Hematopoietic multipotent progenitor cell treated with erythropoietin and hydrocortisone succinate and interleukin-3 and kit ligand, for 17 days (in vitro differentiated cells): ENCODE data around the gene KAT8.
A peak's percentile ranks its signal among the peaks of the same experiment; 100 is the strongest.
"Not testable (repeated sequence)": the region's sequence is repeated elsewhere in the genome, so short reads cannot be mapped to it uniquely, and the experiment has no call there.

Source experiments
- DNase-seq: peaks from one replicate; pipeline ENCODE4 v3.0.0-alpha.2; 2015; ENCODE audit warnings: low spot score

KAT8 gene

DNA sequence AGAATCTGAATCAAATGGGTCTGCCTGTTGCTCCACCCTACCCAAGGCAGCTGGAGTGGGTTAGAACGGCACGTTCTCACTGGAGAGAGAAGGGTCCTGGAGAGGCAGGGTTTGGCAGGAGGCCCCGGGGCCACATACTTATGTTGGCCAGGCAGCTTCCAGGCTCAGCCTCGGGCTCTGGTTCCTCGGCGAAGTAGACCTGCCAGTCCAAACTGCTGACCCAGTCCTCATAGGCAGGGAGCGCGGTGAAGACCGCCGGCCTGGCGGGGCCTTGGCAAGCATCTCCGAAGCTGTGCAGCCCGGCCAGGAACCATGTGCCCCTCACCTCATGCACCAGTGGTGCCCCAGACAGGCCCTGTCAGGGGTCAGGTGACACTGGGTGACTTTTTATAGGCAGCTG is 33.5 kb upstream of the KAT8 start:
- DNase-seq: no peak

DNA sequence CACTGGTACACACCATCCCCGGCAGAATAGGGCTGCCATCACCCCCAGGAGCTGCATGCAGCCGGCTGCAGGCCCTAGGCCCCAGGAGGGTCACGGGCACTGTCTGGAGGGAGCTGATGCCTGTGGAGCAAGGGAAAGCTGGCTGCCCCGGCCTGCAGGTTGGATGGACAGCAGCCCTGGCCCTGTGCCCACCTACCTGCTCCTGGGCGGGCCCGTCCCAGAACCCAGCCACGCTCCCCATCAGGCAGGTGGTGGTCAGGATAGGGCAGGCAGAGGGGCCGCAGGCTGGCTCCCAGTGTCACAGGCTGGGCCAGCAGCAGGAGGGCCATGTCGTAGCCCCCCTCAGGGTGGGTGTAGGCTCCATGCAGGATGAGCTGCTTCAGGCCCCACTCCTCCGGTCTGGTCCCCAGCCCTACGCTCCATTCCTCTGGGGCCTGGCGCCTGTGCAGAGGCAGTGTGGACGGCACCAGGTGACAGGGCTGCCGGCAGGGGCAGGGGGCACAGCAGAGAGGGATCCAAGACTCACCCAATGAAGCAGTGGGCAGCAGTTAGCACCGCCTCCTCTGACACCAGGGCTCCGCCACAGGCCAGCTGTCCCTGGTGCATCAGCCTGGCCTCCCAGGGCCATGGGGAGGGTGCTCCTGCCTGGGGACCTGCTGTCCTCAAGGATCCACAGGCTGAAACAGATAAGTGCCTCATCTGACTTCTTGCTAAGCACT is 32.7 kb upstream of the KAT8 start:
- no peak for DNase-seq

DNA sequence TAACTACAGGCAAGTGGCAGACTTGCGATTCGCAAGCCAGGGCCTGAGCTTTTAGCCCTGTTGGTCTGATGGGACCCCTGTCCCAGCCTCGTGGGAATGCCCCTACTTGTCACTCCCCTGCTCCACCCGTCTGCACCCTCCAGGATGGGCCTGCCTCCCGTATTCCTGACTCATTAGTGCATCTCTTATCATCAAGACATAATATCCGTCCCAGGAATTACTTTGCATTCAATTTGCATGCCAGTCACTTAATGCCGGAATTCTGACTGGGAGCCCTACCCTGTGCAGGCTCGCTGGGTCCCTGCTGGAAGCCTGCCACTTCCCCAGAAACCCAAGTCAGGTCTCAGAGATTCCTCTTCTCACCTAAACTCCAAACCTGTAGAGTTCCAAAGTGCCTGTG is 32.1 kb upstream of the KAT8 start:
- no peak for DNase-seq

DNA sequence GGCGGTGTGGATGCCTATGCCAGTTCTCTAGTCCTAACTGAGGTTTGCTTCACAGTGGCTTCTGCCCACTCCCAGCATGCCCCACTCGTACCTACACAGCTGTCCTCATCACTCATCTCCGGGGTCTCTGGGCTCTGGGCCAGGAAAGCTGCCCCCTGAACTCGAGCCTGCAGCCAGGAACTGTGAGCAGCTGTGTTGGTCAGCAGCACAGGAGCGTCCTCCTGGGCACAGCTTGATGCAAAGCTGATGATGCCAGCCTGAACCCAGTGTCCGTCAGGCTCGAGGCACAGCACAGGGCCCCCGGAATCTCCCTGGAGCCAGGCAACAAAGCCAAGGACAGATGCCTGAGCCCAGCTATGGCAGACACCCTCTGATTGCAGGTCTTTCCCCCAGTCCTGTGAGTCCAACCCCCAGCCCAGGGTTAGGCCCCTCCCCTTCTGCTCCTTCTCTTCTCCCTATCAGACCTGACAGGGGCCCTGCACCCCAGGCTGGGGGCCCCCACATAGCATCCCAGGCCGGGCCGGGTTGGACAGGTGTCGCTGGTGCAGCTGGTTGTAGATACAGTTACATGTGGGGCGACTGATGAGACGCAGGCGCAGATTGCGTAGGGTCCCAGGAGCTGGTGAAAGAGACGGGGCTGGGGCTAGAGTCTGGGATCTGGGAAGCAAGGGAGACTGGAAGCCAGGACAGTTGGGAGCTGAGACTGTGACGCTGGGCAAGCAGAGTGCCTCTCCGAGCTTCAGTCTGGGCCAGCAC is 31.4 kb upstream of the KAT8 start:
- no peak for DNase-seq

DNA sequence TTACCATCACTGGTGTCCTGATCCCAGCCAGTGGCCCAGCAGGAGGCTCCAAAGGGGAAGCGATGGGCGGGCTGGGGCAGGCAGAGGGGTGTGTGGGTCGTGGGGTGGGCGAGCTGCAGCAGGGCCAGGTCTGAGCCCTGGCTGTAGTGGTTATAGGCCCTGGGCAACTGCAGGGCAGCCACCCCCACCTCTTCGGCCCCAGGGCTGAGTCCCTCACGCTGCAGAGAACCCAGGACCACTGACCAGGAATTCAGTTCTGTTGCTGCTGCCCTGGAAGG is 30.9 kb upstream of the KAT8 start:
- DNase-seq: no peak

DNA sequence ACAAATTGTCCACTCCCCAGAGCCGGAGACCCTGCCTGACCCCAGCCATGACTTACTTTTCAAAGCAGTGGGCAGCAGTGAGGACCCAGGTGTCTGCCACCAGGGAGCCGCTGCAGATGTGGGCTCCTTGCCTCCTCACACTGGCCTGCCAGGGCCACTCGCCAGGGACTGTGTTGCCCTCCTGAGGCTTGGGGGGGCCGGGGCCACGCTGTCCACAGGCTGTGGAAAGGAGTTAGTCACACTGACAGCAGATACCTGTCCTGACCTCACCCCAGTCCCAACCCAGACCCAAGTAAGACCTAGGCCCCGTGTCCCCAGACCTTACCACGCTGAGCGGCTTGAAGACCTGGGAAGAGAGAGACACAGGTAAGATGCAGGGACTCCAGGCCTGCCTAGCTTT is 30.0 kb upstream of the KAT8 start:
- DNase-seq: no peak

DNA sequence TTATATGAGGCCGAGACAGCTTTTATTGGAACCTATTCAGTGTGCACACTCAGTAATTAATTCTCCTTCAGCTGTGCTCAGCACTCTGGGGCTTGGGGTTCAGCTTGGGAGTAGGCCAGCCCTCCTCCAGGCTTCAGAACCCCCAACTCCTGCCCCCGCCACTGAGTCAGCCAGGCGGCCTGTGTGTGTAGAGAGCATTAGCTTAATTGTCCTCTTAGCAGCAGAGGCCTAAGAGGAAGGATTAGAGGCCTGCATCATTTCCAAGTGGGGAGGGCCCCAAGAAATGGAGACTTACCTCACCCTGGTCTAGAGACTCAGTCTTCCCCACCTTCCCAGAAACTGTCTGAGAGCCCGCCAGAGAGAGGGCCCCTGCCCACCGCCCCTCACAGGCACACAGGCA is 29.5 kb upstream of the KAT8 start:
- no peak for DNase-seq

DNA sequence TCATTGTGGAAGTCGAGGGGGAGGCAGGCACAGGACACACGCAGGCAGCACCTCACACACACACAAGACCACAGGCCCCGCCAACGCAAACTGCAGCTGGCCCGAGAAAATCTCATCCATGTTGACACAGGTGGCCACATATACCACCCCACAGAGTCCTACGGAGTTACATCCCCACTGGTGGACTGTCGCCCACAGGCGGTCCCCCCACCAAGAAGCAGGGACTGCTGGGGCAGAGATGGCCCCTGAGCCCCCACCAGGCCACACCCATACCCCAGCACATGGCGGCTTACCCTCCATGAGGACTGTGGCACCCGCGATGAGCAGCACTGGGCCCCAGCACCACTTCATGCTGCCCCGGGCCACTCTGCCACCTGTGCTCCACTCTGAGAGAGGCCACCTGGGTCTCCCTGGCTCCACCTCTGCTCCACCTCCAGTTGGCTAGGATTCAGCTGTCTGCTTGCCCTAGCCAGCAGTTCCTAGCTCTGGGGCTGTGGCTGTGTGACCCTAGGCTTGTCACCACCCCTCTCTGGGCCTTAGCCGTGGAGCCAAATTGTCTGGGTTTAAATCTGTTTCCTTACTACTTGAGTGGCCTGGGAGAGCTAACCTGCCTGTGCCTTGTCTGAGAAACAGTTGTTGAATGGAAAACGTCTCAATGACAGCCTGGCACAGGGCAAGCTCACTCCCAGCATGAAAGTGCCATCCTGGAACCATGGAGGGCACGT is 28.8 kb upstream of the KAT8 start, which contains the start of gene PRSS53:
Gene PRSS53 (minus strand): TSS at position 485 of the 725 bp plus-strand sequence. CDS start 134 bp downstream, at position 351.
- no peak for DNase-seq

DNA sequence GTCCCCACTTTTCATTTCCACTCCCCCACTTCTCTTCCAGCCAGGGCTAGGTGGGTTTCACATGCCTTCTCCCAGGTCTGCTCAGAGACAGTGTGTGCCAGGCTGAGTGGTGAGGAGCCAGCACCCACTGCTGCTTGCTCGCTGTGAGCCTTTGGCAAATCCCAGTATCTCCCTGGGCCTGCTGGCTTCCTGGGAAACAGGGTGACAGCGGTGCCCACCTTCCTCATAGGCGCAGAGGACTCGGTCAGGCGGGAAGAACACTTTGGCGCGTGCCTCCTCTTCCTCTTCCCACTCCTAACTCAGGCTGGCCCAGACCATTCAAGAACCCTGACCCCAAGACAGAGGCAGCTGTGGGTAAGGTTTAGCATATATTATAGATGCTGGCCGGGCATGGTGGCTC is 28.3 kb upstream of the KAT8 start:
- DNase-seq: no peak

DNA sequence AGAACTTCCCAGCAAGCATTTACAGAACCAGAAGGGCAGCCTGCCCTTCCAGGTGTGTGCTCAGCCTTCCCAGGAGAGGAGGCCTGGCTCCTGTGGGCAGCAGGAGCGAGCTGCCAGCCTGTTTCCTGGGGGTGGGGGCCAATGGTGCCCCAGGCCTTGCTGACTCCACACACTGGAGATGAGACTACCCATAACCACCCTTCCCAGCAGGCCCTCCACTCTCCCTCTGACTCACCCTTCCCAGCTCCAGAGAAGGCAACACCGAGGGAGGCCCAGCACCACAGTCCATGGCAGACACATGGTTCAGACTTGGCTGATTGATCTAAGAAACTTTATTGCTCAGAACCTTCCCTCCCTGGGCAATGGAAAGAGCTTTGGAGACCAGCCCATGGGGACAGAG is 26.9 kb upstream of the KAT8 start:
- no peak for DNase-seq

DNA sequence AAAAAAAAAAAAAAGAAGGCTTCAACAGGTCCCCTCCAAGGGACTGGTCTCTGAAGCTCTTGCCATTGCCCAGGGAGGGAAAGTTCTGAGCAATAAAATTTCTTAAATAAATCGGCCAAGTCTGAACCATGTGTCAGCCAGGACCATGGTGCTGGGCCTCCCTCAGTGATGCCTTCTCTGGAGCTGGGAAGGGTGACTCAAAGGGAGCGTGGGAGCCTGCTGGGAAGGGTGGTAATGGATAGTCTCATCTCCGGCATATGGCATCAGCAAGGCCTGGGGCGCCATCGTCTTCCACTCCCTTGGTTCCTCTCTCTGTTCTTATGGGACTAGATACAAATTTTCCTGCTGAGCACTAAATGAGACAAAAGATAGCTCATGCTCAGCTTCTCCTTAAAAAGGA is 25.1 kb upstream of the KAT8 start:
- no peak for DNase-seq

DNA sequence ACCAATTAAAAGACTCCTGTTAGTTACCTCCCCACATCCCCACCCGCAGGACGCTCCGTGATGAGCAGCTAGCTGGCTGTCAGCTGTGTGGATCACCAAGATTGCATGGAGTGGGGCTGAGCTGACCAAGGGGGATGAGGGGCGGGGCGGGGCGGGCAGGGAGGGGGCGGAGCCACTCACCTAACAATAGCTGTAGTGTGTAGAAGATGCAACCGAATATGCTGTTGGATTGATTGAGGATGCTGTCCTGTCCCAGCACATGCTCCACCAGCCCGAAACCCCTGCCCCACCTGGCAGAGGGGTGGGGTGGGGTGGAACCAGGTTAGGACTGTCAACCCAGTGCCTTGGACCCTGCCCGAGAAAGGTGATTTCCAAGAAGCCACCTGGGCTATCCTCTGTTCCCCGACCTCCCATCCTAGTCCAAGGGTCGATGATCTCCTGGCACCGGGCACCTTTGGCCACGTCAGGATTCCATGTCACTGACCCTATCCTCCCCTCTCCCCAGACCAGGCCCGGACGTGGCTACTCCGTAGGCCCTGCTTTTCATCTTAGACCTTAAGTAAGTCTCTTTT is 24.2 kb upstream of the KAT8 start:
- no peak for DNase-seq

DNA sequence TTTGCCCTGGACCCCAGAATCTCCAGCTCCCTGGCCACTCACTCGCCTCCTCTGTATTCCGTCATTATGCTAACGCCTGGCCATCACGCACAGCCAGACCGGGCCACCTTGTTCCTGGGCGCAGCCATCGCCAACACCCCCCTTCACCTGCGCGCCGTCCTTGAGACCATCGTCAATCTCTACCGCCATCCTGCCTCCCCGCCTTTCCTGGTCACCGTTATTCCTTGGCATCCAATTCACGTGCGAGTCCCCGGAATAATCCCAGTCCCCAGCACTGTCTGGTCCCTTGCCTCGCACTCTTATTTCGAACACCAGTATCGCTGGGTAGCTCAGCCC is 23.4 kb upstream of the KAT8 start:
- no peak for DNase-seq

DNA sequence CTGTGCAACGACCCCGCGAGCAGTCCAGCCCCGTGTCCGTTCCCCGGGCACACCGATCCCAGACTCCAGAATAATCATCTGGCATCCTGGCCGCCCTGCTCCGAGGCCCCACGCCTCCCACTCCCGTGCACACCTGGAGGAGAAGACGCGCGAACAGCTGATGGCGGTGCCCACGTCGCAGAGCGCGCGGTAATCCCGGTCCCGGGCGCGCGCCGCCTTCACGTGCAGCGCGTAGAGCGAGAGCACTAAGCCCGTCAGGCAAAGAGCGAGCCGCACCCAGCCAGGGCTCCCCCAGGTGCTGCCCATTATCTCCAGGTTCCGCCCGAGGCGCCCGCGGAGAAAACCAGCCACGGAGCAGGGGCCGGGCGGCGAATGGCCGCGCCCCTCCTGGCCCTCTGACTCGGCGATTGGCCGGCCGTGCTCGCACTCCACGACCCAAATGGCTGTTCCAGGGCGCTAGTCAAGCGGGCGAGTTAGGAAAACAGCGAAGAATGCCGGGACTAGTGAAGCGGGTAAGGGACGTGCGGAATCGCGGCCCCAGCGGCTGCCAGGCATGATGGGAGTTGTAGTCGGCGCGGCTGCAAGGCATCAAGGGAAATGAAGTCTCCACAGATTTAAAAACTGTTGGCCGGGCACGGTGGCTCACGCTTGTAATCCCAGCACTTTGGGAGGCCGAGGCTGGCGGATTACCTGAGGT is 22.9 kb upstream of the KAT8 start, which contains the start of gene VKORC1:
Gene VKORC1 (minus strand): TSS at position 374 of the 697 bp plus-strand sequence. CDS start 68 bp downstream, at position 306.
- DNase-seq: peak; percentile 88

DNA sequence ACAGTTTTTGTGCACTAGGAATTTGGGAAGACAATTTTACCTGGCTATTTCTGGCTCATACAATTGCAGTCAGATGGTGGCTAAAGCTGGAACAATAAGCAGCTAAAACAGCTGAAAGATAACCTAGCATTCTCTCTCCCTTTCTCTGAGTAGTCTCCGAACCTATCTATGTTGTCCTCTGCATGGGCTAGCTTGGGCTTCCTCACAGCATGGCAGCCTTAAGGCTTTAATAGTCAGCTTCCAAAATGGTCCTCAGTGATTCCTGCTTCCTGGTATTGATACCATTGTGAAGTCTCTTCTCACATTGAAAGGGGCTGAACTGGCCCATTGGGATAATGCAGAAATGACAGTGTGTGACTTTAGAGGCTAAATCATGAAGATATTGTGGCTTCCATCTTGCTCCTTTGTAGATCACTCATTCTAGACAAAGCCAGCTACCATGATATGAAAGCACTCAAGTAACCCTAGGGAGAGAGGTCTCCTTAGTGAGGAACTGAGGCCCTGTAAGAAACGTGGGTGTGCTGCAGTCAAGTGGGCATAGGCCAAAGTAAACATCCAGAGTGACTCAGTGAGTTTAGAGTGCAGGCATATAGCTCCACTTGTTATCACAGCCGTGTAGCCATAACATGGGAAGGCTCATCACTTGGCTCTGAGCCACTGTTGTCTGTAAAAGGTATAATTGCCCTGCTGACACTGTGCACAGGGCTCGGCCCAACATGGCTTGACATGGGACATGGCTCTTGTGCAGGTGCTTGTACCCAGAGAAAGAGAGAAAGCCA is 17.4 kb upstream of the KAT8 start:
- DNase-seq: peak; percentile 45

DNA sequence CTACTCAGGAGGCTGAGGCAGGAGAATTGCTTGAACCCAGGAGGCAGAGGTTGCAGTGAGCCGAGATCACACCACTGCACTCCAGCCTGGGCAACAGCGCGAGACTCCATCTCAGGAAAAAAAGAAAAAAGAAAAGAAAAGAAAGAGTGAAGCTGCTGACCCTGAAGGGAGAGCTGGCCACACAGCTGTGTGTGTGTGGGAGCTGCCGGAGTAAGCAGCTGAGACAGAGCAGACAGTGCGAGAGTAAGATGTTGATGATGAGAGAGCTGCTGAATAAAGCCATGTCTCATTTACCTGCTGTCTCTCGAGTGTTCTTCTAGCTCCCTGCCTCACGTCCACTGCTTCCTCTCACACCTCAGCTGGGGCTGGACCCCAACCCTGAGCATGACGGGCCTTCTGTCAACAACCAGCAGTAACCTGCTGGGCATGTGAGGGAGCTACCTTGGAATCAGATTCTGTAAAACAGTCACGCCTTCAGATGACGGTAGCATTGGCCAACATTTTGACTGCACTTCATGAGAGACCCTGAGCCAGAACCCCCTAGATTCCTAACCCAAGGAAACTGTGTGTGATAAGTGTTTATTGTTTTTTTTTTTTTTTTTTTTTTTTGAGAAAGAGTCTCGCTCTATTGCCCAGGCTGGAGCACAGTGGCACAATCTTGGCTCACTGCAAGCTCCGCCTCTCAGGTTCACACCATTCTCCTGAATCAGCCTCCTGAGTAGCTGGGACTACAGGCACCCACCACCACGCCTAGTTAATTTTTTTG is 16.4 kb upstream of the KAT8 start:
- not testable (repeated sequence) for DNase-seq

DNA sequence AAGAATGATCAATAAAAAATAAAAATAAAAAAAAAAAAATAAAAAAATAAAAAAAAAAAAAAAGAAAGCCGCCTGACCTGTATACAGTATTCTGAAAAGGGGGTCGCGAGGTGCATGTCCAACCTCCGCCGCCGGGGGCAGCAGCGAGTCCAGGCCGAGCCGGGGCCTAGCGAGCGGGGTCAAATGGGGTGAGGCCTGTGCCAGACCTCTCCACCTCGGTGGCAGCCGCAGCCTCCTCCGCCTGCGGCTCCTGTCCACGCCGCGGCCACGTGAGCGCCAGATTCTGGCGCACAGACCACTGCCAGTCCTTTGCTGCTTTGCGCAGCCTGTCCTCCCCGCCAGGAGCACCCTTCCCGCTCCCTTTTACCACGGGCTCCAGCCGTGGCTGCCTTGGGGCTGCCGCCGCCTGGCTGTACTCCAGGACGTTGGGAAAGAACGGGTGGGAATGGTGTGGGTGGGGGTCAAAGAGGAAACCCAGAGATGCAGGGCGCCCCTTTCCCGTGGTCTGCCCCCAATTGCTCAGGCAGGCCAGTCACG is 11.7 kb upstream of the KAT8 start:
- DNase-seq: peak; percentile 82

DNA sequence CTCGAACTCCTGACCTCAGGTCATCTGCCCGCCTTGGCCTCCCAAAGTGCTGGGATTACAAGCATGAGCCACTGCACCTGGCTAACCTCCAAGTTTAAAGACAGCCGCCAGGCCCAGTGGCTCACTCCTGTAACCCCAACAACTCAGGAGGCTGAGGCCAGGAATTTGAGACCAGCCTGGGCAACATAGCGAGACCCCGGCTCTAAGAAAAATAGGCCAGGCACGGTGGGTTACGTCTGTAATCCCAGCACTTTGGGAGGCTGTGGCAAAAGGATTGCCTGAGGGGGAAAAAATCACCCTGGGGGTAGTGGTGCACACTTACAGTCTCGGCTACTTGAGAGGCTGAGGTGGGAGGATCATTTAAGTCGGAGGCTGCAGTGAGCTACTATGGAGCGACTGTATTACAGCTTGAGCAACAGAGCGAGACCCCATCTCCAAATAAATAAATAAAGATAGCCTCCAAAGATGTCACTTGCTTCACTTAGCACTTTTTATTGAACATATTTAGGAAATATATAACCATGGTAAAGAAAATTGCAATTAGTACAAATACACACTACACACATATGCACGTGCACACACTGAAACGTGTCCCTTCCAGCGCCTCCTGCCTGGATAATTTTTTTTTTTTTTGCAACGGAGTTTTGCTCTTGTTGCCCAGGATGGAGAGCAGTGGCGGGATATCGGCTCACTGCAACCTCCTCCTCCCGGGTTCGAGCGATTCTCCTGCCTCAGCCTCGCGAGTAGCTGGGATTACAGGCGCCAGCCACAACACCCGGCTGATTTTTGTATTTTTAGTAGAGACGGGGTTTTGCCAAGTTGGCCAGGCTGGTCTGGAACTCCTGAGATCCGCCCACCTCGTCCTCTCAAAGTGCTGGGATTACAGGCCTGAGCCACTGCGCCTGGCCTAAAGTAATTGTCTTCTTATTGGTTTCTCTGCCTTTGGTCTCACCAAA is 10.7 kb upstream of the KAT8 start:
- DNase-seq: no peak

DNA sequence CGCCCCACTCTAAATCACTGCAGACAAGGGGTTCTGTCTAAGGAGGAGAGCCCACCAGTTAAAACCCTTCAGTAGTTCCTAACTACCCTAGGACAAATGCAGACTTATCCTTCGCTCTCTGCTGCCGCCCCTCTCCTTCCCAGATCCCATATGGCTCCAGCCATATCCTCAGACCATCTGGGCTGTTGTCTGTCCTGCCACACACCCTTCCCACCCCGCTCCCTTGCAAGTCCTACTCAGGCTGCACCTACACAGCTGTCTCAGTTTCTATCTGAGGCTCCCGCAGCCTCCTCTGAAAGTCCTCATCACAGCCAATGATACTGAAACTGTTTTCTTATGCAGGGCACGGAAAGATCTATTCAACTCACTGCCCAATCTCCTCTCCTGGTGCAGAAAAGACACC is 10.0 kb upstream of the KAT8 start:
- no peak for DNase-seq
